NCI-H1930 (cell line): ENCODE data around the gene NKAIN1.
"Not testable (repeated sequence)": the region's sequence is repeated elsewhere in the genome, so short reads cannot be mapped to it uniquely, and the experiment has no call there.

ENCODE experiments used
- DNase-seq, 2 experiments: peaks; one replicate each; lab custom pipeline; 2025; lab: John Stamatoyannopoulos, UW

Gene NKAIN1

GRCh38 chr1:31239653-31240241 lies at the start of gene NKAIN1:
Gene NKAIN1 (minus strand): TSS chr1:31239887. CDS start chr1:31239547, 340 bp downstream.
- DNase-seq = no peak

- DNase-seq = no peak
Measured at GRCh38 chr1:31289021-31289420, 49.3 kb upstream of the NKAIN1 start.

GRCh38 chr1:31287791-31288190 lies 48.1 kb upstream of the NKAIN1 start:
- DNase-seq = not testable (repeated sequence)

DNA sequence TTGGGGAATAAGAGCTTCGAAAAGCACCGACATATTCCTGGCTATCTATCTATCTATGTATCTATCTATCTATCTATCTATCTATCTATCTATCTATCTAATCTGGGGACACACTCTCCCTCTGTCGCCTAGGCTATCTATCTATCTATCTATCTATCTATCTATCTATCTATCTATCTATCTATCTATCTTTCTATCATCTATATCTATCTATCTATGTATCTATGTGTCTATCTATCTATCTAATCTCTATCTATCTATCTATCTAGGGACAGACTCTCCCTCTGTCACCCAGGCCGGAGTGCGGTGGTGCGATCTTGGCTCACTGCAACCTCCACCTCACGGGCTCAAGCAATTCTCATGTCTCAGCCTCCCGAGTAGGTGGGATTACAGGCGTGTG lies 42.7 kb upstream of the NKAIN1 start:
- not testable (repeated sequence) for DNase-seq

DNA sequence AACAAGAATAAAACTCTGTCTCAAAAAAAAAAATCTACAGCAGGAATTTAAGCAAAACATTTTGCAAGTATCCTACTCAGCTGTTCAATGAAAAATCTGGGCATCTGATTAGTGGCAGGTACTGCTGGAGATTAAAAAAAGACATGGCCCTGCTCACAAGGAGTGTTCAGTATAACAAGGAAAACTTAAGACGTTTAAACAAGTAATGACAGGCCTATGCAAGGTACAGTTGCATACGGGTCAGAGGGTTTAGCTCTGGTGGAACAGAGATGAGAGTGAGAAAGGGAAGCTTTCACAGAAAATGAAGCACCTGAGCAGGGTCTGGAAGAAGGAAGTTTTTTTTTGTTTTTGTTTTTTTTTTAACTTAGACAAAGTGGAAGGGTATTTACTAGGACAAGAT lies 33.9 kb upstream of the NKAIN1 start:
- no peak for DNase-seq

DNA sequence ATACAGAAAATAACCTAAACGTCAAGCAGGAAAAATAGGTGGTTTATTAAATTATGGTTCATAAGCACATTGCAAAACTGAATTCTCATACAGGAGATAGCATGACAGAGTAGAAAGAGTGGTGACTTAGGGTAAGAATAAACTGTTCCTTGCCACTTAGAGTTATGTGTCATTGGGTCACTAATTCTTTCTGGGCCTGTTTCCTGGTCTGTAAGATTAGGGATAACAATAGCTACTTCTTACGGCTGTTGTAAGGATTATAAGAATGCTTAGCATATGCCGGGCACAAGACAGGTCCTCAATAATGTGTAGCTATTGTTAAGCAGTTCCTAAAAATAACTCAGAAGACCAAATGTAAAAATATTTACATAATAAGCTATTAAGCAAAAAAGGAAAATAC lies 32.7 kb upstream of the NKAIN1 start:
- no peak for DNase-seq

- DNase-seq = no peak
Measured at GRCh38 chr1:31266547-31266946, 26.9 kb upstream of the NKAIN1 start.

GRCh38 chr1:31264790-31265386 lies 25.2 kb upstream of the NKAIN1 start:
- DNase-seq = no peak

GRCh38 chr1:31263408-31263807 lies 23.7 kb upstream of the NKAIN1 start:
- no peak for DNase-seq

DNA sequence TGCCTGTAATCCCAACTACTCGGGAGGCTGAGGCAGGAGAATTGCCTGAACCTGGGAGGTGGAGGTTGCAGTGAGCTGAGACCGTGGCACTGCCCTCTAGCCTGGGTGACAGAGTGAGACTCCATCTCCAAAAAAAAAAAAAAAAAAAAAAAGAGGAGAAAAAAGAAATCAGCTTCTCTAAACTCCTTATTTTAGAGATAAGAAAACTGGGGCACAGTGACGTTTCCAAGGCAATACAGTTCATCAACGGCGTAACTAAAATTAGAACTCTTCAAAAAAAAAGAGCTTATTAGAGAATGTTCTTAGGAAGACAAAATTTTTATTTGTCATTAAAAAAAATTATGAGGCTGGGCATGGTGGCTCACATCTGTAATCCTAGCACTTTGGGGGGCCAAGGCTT lies 22.7 kb upstream of the NKAIN1 start:
- not testable (repeated sequence) for DNase-seq

- no peak for DNase-seq
Measured at GRCh38 chr1:31261916-31262315, 22.2 kb upstream of the NKAIN1 start.

- no peak for DNase-seq
Measured at GRCh38 chr1:31259746-31260145, 20.1 kb upstream of the NKAIN1 start.

- no peak for DNase-seq
Measured at GRCh38 chr1:31258581-31258980, 18.9 kb upstream of the NKAIN1 start.

DNA sequence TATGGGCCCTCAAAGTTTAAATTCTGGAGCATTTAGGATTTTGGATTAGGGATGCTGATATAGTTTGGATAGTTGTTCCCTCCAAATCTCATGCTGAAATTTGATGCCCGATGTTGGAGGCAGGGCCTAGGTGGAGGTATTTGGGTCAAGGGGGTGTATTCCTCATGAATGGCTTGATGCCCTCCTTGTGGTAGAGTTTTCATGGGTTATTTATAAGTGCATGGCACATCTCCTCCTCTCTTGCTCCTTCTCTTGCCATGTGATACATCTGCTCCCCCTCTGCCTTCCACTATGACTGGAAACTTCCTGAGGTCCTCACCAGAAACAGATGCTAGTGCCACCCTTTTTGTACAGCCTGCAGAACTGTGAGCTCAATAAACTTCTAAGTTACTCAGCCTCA lies 17.5 kb upstream of the NKAIN1 start:
- no peak for DNase-seq

DNA sequence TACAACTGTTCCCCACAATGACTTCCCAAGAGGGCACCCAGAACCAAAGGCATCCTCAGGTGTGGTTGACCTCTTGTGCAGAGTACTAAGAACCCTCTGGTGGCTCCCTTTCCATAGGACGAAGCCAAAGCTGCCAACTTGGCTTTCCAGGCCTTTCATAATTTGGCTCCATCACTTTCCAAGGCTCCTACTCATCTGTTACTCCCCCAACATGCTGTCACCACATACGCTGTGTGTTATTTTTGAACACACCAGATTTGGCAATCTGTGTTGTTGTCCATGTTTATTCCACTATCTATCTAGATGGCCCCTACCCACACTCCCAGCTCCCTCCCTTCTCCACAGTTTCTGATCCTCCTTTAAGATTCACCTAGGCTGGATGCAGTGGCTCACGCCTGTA lies 10.2 kb upstream of the NKAIN1 start:
- no peak for DNase-seq

DNA sequence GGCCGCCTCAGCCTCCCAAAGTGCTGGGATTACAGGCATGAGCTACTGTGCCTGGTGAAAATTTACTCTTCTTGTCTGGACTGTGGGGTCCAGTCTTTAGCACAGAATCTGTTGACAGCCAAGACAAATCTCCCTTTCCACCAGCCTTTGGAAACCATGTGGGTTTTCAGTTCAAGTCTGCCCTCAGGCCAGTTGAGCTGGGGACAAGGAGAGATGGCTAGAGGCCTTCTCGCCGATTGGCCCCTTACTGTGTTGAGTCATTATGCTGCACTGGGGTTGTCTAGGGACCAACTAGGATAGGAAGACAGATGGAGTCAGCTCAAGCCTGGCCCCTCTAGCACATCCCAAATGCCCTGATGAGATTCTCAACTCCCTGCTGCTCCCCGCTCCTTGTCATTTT lies 8.6 kb upstream of the NKAIN1 start:
- DNase-seq = no peak

- DNase-seq = no peak
Measured at GRCh38 chr1:31244326-31244725, 4.6 kb upstream of the NKAIN1 start.

DNA sequence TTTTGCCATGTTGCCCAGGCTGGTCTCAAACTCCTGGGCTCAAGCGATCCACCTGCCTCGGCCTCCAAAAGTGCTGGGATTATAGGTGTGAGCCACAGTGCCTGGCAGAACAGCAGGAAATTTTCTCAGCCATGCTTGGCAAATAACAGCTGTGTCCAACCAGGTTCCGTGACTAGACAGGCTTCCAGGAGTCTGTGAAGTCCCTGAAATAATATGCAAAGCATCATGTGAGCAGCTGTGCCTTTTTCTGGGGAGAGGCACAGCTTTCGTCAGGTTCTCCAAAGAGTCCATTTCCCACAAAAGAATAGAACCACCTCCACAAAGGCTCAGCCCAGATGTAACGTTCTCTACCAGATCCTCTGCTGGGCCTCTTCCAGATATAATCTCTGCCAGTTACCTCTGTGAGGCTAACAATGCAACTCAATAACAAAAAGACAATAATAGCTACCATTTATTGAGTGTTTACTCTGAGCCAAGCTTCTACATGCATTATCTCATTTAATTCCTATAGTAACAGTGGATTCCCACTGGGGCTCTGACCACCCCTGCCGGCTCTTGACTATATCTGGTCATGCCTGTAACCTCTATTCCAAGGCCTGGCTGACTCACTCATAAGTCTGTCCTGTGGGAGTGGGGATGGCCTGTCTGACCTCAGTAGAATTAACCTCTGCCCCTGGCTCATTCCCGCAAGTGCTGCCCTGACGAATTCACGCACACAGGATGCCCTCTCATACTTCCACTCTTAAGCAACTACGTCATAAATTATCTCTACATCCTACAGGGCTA lies 4.0 kb upstream of the NKAIN1 start:
- DNase-seq = no peak

GRCh38 chr1:31241321-31241720 lies 1.6 kb upstream of the NKAIN1 start:
- no peak for DNase-seq

DNA sequence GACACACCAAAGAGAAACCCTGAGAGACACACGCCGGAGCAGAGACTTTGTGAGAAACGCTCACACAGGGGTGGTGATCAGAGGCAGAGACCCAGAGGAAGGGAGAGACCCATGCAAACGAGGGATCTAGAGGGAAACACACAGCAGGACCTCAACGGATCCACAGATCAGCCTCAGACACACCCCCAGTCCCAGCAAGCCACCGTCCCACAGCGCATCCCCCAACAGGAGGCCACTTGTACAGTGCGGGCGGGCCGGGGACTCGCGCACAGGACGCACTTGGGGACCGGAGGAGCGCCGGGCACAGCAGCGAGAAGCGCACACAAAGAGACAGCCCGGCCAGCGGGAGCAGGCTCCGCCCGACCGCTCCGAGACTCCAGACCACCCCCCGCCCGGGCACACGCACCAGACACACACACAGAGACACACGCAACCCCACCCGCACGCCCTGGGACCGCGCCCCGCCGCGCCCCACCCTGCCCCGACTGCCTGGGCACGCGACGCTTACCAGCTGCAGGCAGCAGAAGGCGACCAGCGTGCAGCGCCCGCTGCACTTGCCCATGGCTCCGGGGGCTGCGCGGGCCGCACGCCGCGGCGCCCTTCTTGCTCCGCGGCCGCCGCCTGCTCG lies 587 bp downstream of the NKAIN1 start:
- peak in 1 of 2 experiments; percentile 29 for DNase-seq

GRCh38 chr1:31238612-31238985 lies 1.1 kb downstream of the NKAIN1 start:
- DNase-seq = no peak

DNA sequence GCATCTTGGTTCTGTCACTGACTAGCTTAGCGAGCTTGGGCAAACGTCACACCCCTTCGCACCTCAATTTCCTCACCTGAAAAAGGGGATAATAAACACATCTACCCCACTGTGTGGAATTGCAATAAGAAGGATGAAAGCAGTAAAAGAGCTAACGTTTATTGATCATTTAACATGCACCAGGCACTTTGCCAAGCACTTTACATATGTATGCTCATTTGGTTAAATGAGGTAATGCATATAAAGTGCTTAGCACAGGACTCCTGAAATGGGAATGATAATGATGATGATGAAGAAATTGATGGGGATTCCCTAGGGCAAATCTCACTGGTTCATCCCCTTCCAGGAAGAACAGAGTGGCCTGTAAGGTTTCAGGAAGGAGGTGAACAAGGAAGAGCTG lies 4.8 kb downstream of the NKAIN1 start:
- DNase-seq = no peak

DNA sequence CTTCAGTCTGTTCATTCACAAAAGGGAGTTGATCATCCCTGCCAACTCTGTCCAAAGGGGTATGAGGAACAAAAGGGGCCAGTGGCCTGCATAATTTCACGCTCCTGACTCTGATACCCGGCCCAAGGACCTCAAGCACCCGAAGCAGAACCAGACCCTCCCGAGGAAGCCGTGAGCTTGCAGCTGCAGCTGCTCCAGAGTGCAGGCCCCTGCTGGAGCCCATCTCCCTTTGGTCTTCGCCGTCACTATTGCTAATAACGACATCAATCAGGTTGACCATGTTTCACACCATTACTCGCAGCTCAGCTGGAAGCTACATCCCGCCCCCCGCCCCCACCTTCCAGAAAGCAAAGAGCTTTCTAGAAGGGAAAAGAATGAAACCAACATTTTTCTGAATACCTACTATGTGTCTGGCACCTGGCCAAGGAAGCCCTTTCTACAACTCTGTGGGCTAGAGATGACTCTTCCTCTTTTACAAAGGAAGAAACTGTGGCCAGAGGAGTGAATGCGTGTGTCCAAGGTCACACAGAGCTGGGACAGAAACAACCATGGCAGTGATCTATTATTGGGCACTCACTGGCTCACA lies 5.5 kb downstream of the NKAIN1 start:
- no peak for DNase-seq
